Esophagus squamous epithelium (tissue), 4 donors: ENCODE data around the gene FAM168A.

Source experiments
- POLR2A ChIP-seq, 4 donors: fragments of 450-650 bp; IDR thresholded peaks; one replicate each; pipeline ENCODE4 v1.6.1; 2017; ENCODE audit warnings: antibody characterized with exemption in 4 of 4, mild to moderate bottlenecking in 4 of 4, moderate library complexity in 3 of 4
- TF ChIP-seq, protein P1 (sequence below), 6 experiments: fragments of 450-650 bp in 4 of 6; fragments of 200-600 bp in 2 of 6; sonication (generic) in 2 of 6; IDR thresholded peaks; one replicate each; pipeline ENCODE4 v1.5.1; 2016 to 2019; ENCODE audit warnings: antibody characterized with exemption in 6 of 6, mild to moderate bottlenecking in 4 of 6, moderate library complexity in 4 of 6

DNA sequence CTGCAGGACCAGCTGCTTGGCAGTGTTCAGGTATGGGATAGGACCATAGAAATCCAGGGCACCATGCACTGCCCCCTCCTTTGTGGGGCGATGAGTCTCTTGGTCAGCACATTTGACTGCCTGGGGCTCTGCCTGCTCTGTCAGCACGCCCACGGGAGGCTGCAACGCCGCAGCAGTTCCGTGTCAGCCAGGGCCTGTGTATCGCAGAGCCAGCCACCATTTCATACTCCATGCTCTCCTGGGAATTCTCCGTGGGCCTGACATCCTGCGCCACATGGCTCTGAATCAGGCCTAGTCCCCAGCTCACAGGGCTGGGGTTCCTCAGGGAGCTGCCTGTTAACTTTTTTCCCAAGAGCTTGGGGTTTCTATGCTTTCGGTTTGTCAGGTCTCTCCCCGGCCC, 238.6 kb downstream of the FAM168A start:
- TF ChIP-seq POLR2A (IDR thresholded peaks at IDR 0.05) = no peak
- TF ChIP-seq, protein P1, sequence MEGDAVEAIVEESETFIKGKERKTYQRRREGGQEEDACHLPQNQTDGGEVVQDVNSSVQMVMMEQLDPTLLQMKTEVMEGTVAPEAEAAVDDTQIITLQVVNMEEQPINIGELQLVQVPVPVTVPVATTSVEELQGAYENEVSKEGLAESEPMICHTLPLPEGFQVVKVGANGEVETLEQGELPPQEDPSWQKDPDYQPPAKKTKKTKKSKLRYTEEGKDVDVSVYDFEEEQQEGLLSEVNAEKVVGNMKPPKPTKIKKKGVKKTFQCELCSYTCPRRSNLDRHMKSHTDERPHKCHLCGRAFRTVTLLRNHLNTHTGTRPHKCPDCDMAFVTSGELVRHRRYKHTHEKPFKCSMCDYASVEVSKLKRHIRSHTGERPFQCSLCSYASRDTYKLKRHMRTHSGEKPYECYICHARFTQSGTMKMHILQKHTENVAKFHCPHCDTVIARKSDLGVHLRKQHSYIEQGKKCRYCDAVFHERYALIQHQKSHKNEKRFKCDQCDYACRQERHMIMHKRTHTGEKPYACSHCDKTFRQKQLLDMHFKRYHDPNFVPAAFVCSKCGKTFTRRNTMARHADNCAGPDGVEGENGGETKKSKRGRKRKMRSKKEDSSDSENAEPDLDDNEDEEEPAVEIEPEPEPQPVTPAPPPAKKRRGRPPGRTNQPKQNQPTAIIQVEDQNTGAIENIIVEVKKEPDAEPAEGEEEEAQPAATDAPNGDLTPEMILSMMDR (IDR thresholded peaks at IDR 0.05) = no peak
